Lower lobe of right lung (tissue), 2 donors: ENCODE measurements around the gene RBM20. TPM values are rescaled to one million over a fixed set of nuclear protein-coding genes. Genes with fewer than 3 reads are reported as not detected.
A peak's percentile ranks its signal among the peaks of the same experiment; 100 is the strongest.

Experiments used
- ATAC-seq, 2 donors: fragments of 200-7000 bp; cut with Tn5 transposase; one replicate each; pipeline ENCODE4 v1.9.1; 2020 to 2022; ENCODE audit warnings: mild to moderate bottlenecking in 2 of 2, moderate library complexity in 2 of 2
- DNase-seq: peaks from one replicate; pipeline ENCODE4 v3.0.0-alpha.2; 2020
- H3K27ac ChIP-seq: fragments of 200-600 bp; one replicate; pipeline ENCODE4 v1.8.0; 2022
- H3K27me3 ChIP-seq: fragments of 200-600 bp; one replicate; pipeline ENCODE4 v1.8.0; 2022; ENCODE audit warnings: low read depth
- H3K36me3 ChIP-seq: fragments of 200-600 bp; one replicate; pipeline ENCODE4 v1.8.0; 2022; ENCODE audit warnings: mild to moderate bottlenecking
- H3K4me1 ChIP-seq: fragments of 200-600 bp; one replicate; pipeline ENCODE4 v1.8.0; 2022
- H3K4me3 ChIP-seq: fragments of 200-600 bp; one replicate; pipeline ENCODE4 v1.8.0; 2022; ENCODE audit warnings: mild to moderate bottlenecking
- H3K9me3 ChIP-seq: fragments of 200-600 bp; one replicate; pipeline ENCODE4 v1.8.0; 2022
- intact Hi-C: fragments of 100-400 bp; cut with DNase I; formaldehyde crosslinking; loops from one replicate; pipeline ENCODE4 v1.11.0; 2022
- total RNA-seq: library from RNA; stranded (reverse); fragmentation: NEBNext Ultra II Directional; extraction: Animal tissue kit (Norgen Biotek cat#: 25700); gene quantifications from one replicate; pipeline ENCODE4 v1.2.1, GENCODE V29; 2021
- TF ChIP-seq, protein P1 (sequence below): fragments of 200-600 bp; IDR thresholded peaks from one replicate; pipeline ENCODE4 v1.8.0; 2022; ENCODE audit warnings: antibody characterized with exemption, mild to moderate bottlenecking
- donor health status: DM: no; HTN: yes; CAD: no; lungs with severe emphysema.

Gene RBM20
- total RNA-seq, 1 donor from 2014 or later, result 1.0 TPM

GRCh38 chr10:110852255-110852896 is 208.2 kb downstream of the RBM20 start:
- ATAC-seq, result peak; percentile 68 to 70
- no peak overlapping the region for H3K27ac ChIP-seq
- no peaks in the 10 kb centered on the region for H3K9me3 ChIP-seq
- no peaks in the 10 kb centered on the region for H3K36me3 ChIP-seq
- H3K27me3 ChIP-seq, result no peaks in the 10 kb centered on the region
- DNase-seq, result no peak
- intact Hi-C loops, result no loop called here
- no peak overlapping the region for H3K4me3 ChIP-seq
- TF ChIP-seq, protein P1, sequence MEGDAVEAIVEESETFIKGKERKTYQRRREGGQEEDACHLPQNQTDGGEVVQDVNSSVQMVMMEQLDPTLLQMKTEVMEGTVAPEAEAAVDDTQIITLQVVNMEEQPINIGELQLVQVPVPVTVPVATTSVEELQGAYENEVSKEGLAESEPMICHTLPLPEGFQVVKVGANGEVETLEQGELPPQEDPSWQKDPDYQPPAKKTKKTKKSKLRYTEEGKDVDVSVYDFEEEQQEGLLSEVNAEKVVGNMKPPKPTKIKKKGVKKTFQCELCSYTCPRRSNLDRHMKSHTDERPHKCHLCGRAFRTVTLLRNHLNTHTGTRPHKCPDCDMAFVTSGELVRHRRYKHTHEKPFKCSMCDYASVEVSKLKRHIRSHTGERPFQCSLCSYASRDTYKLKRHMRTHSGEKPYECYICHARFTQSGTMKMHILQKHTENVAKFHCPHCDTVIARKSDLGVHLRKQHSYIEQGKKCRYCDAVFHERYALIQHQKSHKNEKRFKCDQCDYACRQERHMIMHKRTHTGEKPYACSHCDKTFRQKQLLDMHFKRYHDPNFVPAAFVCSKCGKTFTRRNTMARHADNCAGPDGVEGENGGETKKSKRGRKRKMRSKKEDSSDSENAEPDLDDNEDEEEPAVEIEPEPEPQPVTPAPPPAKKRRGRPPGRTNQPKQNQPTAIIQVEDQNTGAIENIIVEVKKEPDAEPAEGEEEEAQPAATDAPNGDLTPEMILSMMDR, result no peak
- peaks cover 12% of the 10 kb centered on the region for H3K4me1 ChIP-seq

DNA sequence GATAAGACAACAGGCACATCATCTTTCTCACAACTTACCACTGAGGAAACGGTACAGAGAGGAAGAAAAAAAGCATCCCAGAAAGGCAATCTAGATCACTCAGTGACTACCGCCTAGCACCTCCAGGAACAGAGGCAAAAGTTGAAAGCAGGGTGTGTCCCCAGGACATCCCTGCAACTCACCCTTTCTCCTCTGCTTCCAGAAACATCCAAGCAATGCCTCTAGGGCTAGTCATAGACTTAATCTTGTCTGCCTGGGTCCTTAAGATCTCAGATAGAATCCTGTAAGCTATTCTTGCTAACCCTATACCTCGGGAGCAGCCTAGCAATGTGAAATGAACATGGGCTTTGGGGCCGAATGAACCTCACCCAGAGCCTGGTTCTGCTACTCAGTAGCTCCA is 208.8 kb downstream of the RBM20 start:
- TF ChIP-seq, protein P1, result no peak
- intact Hi-C loops, result no loop called here
- DNase-seq (no peak), ATAC-seq (no peak)
- H3K27me3 ChIP-seq, result no peaks in the 10 kb centered on the region
- H3K9me3 ChIP-seq, result no peaks in the 10 kb centered on the region
- no peaks in the 10 kb centered on the region for H3K36me3 ChIP-seq
- no peak overlapping the region for H3K27ac ChIP-seq
- H3K4me1 ChIP-seq, result peaks cover 18% of the 10 kb centered on the region
- no peak overlapping the region for H3K4me3 ChIP-seq

GRCh38 chr10:110853921-110854605 is 209.9 kb downstream of the RBM20 start:
- no peaks in the 10 kb centered on the region for H3K27me3 ChIP-seq
- DNase-seq (no peak), ATAC-seq (no peak)
- H3K4me1 ChIP-seq, result peaks cover 29% of the 10 kb centered on the region
- TF ChIP-seq, protein P1, result no peak
- no peak overlapping the region for H3K4me3 ChIP-seq
- intact Hi-C loops, result no loop called here
- no peaks in the 10 kb centered on the region for H3K9me3 ChIP-seq
- H3K36me3 ChIP-seq, result no peaks in the 10 kb centered on the region
- no peak overlapping the region for H3K27ac ChIP-seq

DNA sequence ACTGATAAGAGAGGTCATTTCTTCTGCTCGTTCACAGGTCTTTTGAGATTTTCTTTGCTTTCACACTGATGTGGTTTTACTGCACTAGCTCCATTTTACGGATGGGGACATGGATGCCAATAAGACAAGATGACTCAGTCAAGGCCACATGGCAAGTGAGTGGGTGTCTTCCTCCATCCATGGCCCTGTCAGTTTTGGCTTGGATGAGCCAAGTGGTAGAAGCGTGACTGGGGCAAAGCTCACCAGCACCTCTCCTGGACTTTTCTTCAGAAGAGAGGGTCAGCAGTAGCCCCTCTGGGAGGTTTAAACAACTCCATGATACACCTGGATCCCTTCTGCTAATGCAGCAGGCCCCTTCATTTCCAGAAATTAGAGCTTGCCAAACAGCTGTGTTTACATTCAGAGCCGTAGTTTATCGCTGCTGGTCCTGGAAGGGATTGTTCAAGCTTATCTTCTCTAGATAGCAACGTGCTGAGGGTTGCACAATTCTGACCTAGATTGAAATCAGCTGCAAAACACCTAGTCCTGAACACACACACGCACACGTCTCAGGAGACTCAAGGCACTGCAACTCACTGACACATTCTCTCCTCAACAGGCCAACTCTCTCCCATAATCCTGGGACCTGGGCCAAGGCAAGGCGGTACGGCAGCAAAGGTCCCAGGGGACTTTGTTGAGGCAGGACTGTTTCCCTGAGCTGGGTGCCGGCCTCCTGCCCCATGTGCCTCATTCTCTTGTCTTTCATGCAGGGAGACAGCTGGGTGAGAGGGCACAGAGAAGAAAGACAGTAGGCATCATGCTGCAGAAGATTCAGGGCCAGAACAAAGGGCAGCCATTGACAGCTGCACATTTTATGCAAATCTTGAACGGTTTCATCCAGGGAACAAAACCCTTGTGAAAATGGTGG is 213.4 kb downstream of the RBM20 start:
- no peaks in the 10 kb centered on the region for H3K9me3 ChIP-seq
- no peaks in the 10 kb centered on the region for H3K36me3 ChIP-seq
- H3K4me3 ChIP-seq, result no peak overlapping the region
- peaks cover 53% of the 10 kb centered on the region for H3K4me1 ChIP-seq
- intact Hi-C loops, result no loop called here
- H3K27ac ChIP-seq, result peak overlapping the region; percentile 44
- H3K27me3 ChIP-seq, result no peaks in the 10 kb centered on the region
- ATAC-seq (peak; percentile 65 to 66), DNase-seq (no peak)
- TF ChIP-seq, protein P1, result no peak

DNA sequence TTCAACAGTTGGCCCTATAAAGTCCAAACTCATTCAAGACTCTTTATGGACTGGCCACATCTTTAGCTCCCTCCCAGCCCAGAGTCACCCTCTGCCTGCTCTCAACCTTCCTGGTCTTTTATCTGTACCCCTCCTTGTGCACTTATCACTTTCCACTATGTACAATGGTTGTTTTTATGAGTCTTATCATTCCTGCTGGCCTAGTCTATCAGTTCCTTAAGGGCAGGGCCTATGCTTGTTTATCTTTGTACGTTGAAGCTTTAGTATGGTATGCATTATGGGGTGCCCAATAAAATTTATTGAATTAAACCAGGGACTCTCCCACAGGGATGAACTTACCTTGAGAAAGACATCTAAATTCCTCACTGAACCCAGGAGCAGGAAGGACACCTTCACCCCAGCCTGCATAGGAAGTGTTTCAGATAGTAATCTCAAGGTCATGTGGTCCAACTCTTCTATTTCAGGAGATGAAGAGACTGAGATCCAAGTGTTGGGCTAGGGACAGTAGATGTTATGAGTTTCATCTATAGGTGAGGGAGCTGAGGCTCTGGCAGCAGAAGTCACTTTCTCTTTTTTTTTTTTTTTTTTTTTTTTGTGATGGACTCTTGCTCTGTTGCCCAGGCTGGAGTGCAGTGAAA is 214.3 kb downstream of the RBM20 start:
- no peaks in the 10 kb centered on the region for H3K36me3 ChIP-seq
- TF ChIP-seq, protein P1, result no peak
- intact Hi-C loops, result no loop called here
- H3K27ac ChIP-seq, result peak overlapping the region; percentile 44
- no peak overlapping the region for H3K4me3 ChIP-seq
- H3K27me3 ChIP-seq, result no peaks in the 10 kb centered on the region
- ATAC-seq, result no peak
- no peak for DNase-seq
- no peaks in the 10 kb centered on the region for H3K9me3 ChIP-seq
- peaks cover 61% of the 10 kb centered on the region for H3K4me1 ChIP-seq
